GM18520 (cell line): ENCODE results near the gene VAV2.

Experiments
- ATAC-seq: cut with Tn5 transposase; IDR thresholded peaks from one replicate; pipeline ENCODE4 v1.9.1; 2021; ENCODE audit not compliant: unreplicated experiment

VAV2 gene

DNA sequence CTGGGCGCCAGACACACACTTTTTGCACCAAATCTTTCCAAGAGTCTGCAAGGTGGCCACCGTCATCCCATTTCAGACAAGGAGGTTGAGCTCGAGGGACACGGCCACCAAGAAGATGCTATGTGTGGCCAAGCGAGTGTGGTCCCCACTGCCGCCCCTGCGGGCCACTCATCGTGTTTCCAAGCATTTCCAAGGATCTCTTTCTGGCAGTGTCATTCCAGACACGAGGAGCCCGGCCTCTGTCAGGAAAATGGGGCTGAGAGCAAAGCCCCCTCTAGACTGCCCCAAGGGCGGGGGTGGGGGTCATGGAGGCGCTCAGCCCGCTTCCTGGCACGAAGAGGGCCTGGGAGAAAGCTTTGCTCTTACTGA is 10.6 kb downstream of the VAV2 start:
- no peak for ATAC-seq

- no peak for ATAC-seq
These were observed 11.1 kb downstream of the VAV2 start for GRCh38 chr9:133980864-133981588.

DNA sequence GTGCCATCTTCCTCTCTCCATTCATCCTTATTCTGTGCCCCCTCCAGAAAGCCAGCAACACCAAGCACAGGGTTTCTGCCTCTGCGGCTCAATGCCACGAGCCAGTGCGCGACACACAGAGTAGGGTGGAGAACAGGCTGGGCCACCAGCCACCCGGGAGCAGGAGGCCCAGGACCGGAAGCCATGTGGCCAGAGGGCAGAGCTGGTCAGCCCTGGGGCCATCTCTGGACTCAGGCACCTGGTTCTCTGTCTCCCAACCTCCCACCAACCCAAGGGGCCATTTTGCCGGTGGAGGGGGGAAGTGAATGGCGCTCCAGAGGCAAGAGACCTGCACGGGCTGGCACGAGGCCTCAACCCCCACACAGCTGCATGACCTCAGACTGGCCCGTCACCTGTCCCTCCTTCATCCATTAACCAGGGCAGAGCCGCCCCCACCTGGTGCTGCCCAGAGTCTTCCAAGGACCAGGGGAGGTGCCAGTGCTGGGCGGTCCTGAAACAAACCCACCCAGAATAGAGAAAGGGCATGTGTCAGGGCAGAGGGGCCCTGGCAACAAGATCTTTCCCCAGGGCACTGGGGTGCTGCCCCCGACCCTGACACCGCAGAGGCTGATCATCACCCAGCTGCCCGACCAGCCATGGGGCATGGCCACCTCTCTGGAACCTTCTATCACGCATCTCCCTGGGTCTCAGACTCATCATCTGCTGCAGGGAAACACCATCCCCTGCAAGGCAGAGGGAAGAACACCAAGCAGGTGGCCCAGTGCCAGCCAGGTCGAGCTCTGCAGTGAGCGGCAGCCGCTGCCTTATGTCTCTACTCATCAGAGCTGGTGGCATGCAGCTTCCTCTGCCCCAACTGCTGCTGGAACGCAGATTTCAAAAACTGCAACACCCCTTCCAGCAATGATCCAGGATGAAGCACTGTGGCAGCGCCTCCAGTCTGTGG is 11.9 kb downstream of the VAV2 start:
- no peak for ATAC-seq

GRCh38 chr9:133979273-133979920 is 12.7 kb downstream of the VAV2 start:
- no peak for ATAC-seq

- ATAC-seq: no peak
These were observed 13.2 kb downstream of the VAV2 start for GRCh38 chr9:133978899-133979272.

- ATAC-seq: no peak
These were observed 13.8 kb downstream of the VAV2 start for GRCh38 chr9:133978226-133978898.

DNA sequence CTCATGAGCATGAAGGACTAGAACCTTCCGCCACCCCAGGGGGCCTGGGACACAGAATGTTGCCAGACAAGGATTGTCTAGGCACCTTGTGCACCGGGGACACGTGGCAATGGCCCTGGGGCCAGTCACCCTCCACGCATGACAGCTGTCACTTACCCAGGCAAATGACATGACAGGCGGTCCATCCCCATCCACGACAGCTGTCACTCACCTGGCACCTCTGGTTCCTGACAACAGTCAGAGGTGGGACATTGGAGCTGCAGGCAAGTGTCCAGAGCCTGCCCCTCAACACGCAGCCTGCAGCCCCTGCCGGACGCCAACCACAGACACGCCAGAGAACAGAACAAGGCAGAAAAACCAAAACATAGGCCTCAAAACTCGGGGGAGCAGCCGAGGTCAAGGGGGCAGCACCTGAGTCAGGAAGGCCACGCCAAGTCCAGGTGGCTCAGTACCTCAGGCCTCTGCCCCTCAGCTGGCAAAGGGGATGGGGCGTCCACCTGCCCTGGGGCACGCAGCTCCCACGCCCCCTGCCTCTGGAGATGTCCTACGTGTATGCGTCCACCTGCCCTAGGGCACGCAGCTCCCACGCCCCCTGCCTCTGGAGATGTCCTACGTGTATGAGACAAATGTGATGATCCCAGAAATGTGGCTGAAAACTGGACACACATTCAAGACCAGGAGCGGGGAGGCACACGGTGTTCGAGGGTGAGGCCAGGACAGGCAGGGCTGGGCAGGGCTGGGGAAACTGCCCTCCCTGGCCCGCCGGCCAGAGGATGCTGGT is 14.5 kb downstream of the VAV2 start:
- no peak for ATAC-seq

DNA sequence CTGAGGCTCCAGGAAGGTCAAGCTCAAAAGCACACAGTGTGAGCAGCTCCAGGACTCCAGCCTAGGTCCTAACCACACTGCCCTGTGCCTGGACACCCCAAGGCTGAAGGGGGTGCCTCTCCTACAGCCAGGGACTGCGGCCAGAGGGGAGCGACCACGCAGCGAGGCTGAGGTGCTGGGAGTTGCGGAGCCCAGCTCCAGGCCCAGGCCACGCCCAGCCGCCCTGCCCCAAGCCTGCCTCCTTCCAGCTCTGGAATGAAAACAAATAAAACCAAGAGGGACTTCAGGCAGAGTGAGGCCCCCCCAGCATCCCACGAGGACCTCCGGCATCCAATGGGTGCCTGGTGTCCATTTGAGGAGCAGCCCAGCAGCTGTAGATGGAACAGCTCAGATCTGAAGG is 15.2 kb downstream of the VAV2 start:
- no peak for ATAC-seq

GRCh38 chr9:133976191-133976861 is 15.8 kb downstream of the VAV2 start:
- ATAC-seq: no peak

GRCh38 chr9:133975511-133975910 is 16.6 kb downstream of the VAV2 start:
- no peak for ATAC-seq

- ATAC-seq: no peak
These were observed 17.3 kb downstream of the VAV2 start for GRCh38 chr9:133974631-133975341.

DNA sequence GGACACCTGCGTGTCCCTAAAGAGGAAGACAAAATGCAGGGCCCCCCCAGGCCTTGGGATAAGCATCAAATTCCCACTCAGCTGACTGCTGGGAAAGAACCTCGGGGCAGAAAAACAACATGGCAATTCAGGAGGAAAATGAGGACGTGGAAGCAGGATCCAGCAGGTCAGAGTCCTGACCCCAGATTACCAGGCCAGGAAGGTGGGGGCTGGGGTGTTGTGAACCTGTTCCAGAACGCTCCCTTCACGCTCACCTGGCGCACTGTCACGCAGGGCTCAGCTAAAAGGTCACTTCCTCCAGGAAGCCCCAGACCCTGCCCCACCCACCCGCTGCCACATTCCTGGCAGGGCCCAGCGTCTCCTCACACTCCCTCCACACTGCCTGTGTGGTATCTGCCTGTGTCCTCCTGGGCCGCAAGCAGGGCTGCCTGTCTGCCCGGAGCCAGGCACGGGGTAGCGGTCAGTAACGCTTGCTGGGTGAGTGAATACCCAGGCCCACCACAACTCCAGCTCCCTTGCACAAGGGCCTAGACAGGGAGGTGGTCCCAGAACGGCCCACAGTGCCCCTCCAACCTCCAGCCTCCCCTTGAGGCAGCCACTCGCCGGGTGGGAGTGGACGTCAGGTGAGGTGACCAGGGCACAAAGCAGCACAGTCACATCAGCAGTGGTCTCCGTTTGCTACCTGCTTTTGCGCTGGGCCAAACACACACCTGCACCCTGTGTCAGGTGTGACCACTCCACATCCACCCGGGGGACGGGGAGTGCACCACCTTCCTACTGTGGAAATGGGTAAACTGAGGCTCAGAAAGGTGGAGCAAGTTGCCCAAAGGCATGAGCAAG is 18.1 kb downstream of the VAV2 start:
- ATAC-seq: no peak

- no peak for ATAC-seq
These were observed 18.9 kb downstream of the VAV2 start for GRCh38 chr9:133973111-133973790.

- ATAC-seq: no peak
These were observed 19.9 kb downstream of the VAV2 start for GRCh38 chr9:133971981-133972941.

GRCh38 chr9:133971121-133971951 is 20.8 kb downstream of the VAV2 start:
- ATAC-seq: no peak

- no peak for ATAC-seq
These were observed 21.5 kb downstream of the VAV2 start for GRCh38 chr9:133970581-133971058.
